Left ventricle myocardium superior (tissue), 1 donor: ENCODE measurements around the gene PFN1. TPM values are rescaled to one million over a fixed set of nuclear protein-coding genes. Genes with fewer than 3 reads are reported as not detected.
A peak's percentile ranks its signal among the peaks of the same experiment; 100 is the strongest.

Experiments
- ATAC-seq: fragments of 200-7000 bp; cut with Tn5 transposase; one replicate; pipeline ENCODE4 v1.9.1; 2020; ENCODE audit warnings: mild to moderate bottlenecking, moderate library complexity
- DNase-seq: peaks from one replicate; pipeline ENCODE4 v3.0.0-alpha.2; 2020
- intact Hi-C: fragments of 100-400 bp; cut with micrococcal nuclease; formaldehyde crosslinking; loops from one replicate; pipeline ENCODE4 v1.11.0; 2022
- total RNA-seq: library from RNA; stranded (reverse); fragmentation: NEBNext Ultra II Directional; extraction: Animal tissue kit (Norgen Biotek cat#: 25700); gene quantifications from one replicate; pipeline ENCODE4 v1.2.1, GENCODE V29; 2021
- donor health status: DM: no; HTN: yes; CAD: no; lungs with severe emphysema.

The PFN1 gene
- total RNA-seq, 1 donor from 2014 or later = 193 TPM

- ATAC-seq = peak; percentile 28
- intact Hi-C loops = no loop called here
- peak; percentile 79 for DNase-seq
These were observed 742 bp downstream of the PFN1 start for GRCh38 chr17:4947411-4948165.

GRCh38 chr17:4947010-4947410 lies 1.3 kb downstream of the PFN1 start:
- intact Hi-C loops = no loop called here
- ATAC-seq = no peak

GRCh38 chr17:4946312-4946976 lies 1.9 kb downstream of the PFN1 start:
- DNase-seq (no peak), ATAC-seq (no peak)
- intact Hi-C loops = no loop called here

More at GRCh38 chr17:4947010-4947410, 1.3 kb downstream of the PFN1 start:
- DNase-seq = no peak

- no peak for DNase-seq
- ATAC-seq = no peak
- intact Hi-C loops = no loop called here
These were observed 2.4 kb downstream of the PFN1 start for GRCh38 chr17:4945944-4946280.

- intact Hi-C loops = no loop called here
- ATAC-seq = peak; percentile 6
- peak; percentile 72 for DNase-seq
These were observed 3.0 kb downstream of the PFN1 start for GRCh38 chr17:4945176-4945943.

GRCh38 chr17:4944554-4945175 lies 3.7 kb downstream of the PFN1 start:
- no peak for DNase-seq
- intact Hi-C loops = no loop called here
- no peak for ATAC-seq

- DNase-seq = no peak
- no peak for ATAC-seq
- intact Hi-C loops = no loop called here
These were observed 4.2 kb downstream of the PFN1 start for GRCh38 chr17:4944163-4944553.

- DNase-seq (no peak), ATAC-seq (no peak)
- intact Hi-C loops = no loop called here
These were observed 5.4 kb downstream of the PFN1 start for GRCh38 chr17:4942760-4943508.

- DNase-seq (no peak), ATAC-seq (no peak)
- intact Hi-C loops = no loop called here
These were observed 7.1 kb downstream of the PFN1 start for GRCh38 chr17:4941319-4941610.

- ATAC-seq (peak; percentile 74), DNase-seq (peak; percentile 81)
- intact Hi-C loops = no loop called here
These were observed 7.6 kb downstream of the PFN1 start for GRCh38 chr17:4940555-4941318.

GRCh38 chr17:4939796-4940554 lies 8.4 kb downstream of the PFN1 start, which contains the start of the genes RNF167 and SLC25A11:
TSS of gene RNF167 (plus strand) at chr17:4940268. CDS start at chr17:4940910, 642 bp downstream.
TSS of gene SLC25A11 (minus strand) at chr17:4940046. CDS start at chr17:4939910, 136 bp downstream.
- ATAC-seq (peak; percentile 94), DNase-seq (peak; percentile 96)
- intact Hi-C loops = no loop called here

- no peak for ATAC-seq
- intact Hi-C loops = no loop called here
- no peak for DNase-seq
These were observed 8.9 kb downstream of the PFN1 start for GRCh38 chr17:4939546-4939795.

- DNase-seq = peak; percentile 45
- intact Hi-C loops = no loop called here
- peak; percentile 1 for ATAC-seq
These were observed 9.4 kb downstream of the PFN1 start for GRCh38 chr17:4938688-4939545.

GRCh38 chr17:4938069-4938491 lies 10.2 kb downstream of the PFN1 start:
- DNase-seq (no peak), ATAC-seq (no peak)
- intact Hi-C loops = no loop called here

GRCh38 chr17:4937553-4937952 lies 10.8 kb downstream of the PFN1 start:
- ATAC-seq = no peak
- intact Hi-C loops = no loop called here
- DNase-seq = no peak

- DNase-seq (no peak), ATAC-seq (no peak)
- intact Hi-C loops = no loop called here
These were observed 11.9 kb downstream of the PFN1 start for GRCh38 chr17:4936436-4936835.

- ATAC-seq (no peak), DNase-seq (no peak)
- intact Hi-C loops = no loop called here
These were observed 12.7 kb downstream of the PFN1 start for GRCh38 chr17:4935650-4936049.
